Stimulated activated CD4-positive, alpha-beta T cell treated with anti-CD3 and anti-CD28 coated beads, Interleukin-15, amount 100 ng/mL, for 24 hours (primary cell): Measurements from ENCODE around the gene SLC39A9.
"Not testable (repeated sequence)": the region's sequence is repeated elsewhere in the genome, so short reads cannot be mapped to it uniquely, and the experiment has no call there.

Source experiments
- DNase-seq: peaks from one replicate; pipeline ENCODE4 v3.0.0-alpha.2; 2020

Gene SLC39A9

DNA sequence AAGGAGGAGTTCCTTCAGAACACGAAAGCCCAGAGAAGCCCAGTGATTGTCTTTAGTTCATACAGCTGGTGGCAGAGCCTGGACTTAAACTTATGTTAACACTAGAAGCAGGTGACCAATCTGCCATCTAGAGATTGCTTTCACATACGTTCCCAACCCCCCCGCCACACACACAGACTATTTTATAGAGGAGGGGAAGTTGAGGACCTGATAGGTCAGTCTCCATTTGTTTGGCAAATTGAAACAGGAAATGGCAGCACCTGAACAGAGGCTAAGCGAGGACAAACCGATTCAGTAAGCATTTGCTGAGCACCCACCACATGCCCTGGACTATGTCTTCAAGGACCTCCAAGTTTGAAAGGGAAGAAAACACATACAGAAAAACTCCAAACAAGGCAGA, 81.2 kb downstream of the SLC39A9 start:
- no peak for DNase-seq

- no peak for DNase-seq
These were observed 81.6 kb downstream of the SLC39A9 start for GRCh38 chr14:69480136-69480535.

DNA sequence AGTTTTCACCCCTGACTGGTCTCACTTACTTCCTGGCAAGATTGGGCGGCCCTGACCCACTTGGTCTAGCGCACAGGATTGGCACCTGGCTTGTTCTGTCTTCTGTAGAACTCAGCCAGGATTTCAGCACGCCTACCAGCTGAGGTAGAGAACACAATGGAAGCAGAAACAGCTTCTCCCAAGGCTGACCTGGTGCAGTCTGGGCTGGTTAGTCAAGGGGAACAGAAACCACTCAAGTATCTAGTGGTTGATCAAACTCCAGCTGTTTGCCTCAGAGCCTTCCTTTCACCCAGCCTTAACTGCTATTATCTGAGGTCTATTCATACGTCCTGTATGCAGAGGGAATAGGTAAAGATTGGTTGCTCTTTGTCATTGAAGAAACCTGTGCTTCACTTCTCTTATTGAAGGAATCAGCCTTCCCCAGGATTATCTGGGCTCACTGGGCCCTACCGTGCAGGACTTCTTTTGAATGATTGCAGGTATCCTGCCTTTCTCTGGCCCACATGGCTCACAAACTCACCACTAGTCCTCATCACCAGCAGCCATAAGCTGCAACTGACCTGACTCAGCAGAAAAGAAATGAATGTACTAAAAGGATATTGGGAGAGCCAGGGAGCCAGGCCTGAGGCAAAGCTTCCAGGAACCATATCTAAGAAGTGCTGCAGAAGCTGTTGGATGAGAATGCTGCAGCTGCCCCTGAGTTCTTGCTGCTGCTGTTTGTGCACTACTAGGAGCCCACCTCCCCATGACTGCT, 83.5 kb downstream of the SLC39A9 start:
- no peak for DNase-seq

DNA sequence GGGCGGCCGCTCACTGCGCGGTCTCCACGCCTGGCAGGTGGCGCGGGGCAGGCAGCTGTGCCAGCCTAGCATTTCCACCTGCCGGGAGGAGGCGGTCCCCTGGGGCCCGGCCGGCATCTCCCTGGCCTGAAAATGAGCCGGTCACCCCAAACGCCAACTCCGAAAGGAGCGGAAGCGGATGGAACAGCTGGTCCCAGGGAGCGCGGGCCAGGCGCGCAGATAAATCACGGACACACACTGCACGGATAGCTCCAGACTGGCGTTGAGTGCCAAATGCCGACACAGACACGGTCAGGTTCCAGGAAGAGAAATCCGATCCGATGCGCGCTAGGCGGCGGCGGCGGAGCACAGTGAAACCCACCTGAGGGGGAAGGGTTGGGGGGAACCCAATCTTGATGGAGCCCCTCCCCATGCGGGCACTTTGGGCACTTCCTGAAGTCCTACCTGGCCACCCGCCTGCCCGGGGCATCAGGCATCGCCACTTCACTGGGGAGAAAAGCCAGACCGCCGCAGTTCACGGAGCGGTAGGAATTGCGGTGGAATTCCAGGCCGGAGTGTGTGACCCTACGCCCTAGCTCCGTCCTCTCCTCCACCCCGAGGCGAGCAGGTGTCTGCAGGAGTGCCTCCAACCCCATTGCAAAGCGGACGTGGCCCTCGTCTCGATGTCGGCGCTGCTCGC, 85.4 kb downstream of the SLC39A9 start:
- DNase-seq = no peak

GRCh38 chr14:69484444-69485314, 86.2 kb downstream of the SLC39A9 start, which contains the start of gene PLEKHD1:
TSS of gene PLEKHD1 (plus strand) at chr14:69484728. CDS start at chr14:69484966, 238 bp downstream.
- peak; percentile 26 for DNase-seq

- no peak for DNase-seq
These were observed 86.8 kb downstream of the SLC39A9 start for GRCh38 chr14:69485315-69485660.

- DNase-seq = no peak
These were observed 87.2 kb downstream of the SLC39A9 start for GRCh38 chr14:69485701-69486100.

GRCh38 chr14:69487226-69487625, 88.7 kb downstream of the SLC39A9 start:
- no peak for DNase-seq

DNA sequence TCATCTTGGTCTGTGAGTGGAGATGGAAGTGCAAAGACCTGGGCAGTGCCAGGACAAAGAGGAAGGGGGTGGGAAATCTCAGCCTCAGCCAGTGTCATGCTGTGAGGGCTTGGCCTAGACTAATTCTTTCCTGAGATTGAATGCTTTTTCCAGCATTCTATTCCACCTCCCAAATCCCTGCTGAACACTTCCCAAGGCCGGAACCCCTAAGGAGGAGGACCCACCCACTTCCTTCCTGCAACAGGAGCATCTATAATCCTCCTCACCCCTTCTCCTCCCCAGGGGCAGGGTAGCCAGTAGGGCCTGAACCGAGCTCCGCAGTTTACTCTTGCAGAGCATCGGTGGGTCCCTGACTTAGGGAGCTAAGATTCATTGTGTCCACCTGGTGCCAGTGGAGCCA, 89.3 kb downstream of the SLC39A9 start:
- DNase-seq = no peak

- no peak for DNase-seq
These were observed 91.0 kb downstream of the SLC39A9 start for GRCh38 chr14:69489495-69489894.

DNA sequence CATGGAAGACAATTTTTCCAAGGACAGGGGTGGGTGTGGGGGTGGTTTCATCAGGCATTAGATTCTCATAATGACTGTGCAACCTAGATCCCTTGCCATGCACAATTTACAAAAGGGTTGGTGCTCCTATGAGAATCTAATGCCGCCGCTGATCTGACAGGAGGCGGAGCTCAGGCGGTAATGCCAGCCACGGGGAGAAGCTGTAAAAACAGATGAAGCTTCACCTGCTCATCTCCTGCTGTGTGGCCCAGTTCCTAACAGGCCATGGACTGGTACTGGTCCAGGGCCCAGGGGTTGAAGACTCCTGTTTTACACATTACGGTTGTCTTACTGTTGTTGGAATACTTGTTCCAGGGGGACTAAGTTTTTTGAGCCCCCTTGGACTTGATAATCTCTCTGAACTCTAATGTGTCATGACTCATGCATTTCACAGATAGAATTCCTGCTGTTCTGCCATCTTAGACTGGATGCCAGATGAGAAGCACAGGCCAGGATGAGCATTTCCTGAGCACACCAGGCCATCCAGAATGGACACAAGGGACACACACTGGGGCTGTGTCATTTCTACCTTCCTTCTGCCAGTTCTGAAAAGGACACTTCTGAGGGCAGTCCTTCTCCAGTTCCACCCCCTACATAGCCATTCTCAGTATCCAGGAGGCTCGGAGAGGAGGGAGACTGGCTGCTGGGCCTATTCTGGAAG, 91.9 kb downstream of the SLC39A9 start:
- no peak for DNase-seq

GRCh38 chr14:69491193-69491592, 92.7 kb downstream of the SLC39A9 start:
- DNase-seq = no peak

- DNase-seq = no peak
These were observed 94.5 kb downstream of the SLC39A9 start for GRCh38 chr14:69493038-69493437.

GRCh38 chr14:69493791-69494190, 95.3 kb downstream of the SLC39A9 start:
- DNase-seq = no peak

GRCh38 chr14:69495341-69495921, 96.9 kb downstream of the SLC39A9 start:
- no peak for DNase-seq

- DNase-seq = not testable (repeated sequence)
These were observed 99.4 kb downstream of the SLC39A9 start for GRCh38 chr14:69497866-69498265.

DNA sequence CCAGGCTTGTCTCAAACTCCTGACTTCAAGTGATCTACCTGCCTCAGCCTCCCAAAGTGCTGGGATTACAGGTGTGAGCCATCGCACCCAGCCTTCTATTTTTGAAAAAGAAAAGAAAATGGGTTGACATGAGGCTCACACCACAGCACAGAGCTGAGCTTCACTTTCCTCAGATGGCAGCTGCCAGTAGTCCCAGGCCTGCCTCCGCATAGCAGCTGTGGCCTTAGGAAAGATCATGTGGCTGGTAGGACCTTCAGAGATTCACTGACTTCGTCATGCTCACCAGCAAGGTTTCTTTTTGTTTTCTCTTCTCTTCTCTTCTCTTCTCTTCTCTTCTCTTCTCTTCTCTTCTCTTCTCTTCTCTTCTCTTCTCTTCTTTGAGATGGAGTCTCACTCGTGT, 99.8 kb downstream of the SLC39A9 start:
- not testable (repeated sequence) for DNase-seq

DNA sequence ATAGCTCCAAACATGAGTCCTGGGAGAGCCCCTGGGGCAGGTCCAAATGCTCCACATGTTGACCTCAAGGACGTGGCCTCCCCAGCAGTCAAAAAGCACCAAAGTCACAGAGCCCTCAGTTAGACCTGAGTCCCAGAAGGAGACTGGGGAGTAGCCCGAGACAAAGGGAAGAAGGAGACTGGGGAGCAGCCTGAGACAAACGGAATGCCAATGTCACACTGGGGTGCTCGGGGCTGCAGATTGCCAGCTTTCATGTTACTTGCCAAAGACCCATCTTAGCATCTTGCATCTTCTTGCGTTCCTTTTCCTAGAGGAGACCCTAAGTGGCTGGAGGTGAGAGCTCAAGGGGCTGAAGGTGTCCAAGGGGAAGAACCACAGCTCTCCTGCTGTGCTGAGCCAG, 100.9 kb downstream of the SLC39A9 start:
- DNase-seq = no peak

DNA sequence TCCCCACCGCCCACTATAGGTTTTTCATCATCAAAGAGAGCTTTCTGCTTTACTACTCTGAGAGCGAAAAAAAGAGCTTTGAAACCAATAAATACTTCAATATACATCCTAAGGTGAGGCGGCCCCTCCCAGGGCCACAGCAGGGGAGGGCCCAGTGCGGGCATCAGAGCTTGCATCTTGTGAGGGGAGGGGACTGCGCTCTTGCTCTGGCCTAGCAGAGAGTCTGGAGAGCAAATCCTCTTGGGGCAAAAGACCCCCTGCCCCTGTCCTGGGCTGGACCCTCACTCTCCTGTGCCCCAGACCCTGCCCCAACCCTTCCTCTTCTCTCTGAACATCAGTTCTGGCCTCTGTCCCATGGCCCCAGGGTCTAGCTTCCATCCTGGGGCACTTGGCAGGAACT, 101.6 kb downstream of the SLC39A9 start:
- no peak for DNase-seq

DNA sequence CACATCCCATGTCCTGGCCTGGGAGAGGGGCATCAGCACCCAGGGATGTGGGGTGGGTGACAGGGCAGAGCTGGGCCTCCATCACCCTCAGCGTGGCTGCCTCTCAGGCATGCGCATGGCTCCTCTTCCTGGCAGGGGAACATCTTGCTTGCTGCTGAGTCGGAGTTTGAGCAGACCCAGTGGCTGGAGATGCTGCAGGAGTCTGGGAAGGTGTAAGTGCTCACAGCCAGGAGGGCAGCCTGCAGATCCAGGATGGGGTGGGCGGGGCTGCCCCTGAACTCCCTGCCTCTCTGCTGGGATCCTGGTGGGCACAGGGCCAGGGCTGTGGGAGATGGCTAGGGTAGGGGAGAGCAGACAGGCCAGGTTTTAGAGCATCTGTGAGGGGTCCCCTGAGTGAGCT, 102.2 kb downstream of the SLC39A9 start:
- no peak for DNase-seq

DNA sequence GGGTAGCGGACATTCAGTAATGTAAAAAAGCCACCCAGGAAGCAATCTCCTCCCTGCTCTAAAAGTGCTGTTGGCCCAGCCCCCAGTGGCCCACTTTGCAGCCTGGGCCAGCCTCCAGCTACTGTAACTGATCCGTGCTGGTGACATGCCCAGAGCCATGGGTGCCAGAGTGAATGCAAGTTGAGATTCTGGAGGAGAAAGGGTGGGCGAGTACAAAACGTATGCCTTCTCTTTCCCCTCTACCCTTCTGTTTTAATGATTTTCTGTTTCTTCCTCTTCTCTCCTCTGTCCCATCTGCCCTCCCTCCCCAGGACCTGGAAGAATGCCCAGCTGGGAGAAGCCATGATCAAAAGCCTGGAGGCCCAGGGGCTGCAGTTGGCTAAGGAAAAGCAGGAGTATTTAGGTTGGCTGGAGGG, 102.9 kb downstream of the SLC39A9 start:
- DNase-seq = no peak

- no peak for DNase-seq
These were observed 106.3 kb downstream of the SLC39A9 start for GRCh38 chr14:69504775-69505174.
